HepG2 (cell line): Measurements from ENCODE around the gene RAD9A. TPM values are rescaled to one million over a fixed set of nuclear protein-coding genes. Genes with fewer than 3 reads are reported as not detected.

Experiments used
- ATF7-NPFF ChIP-seq: sonication (generic); formaldehyde crosslinking; IDR thresholded peaks from 2 replicates; pipeline ENCODE4 v1.8.1; 2023; ENCODE audit warnings: mild to moderate bottlenecking, low read depth, missing genetic modification reagents, moderate library complexity
- ATM ChIP-seq: fragments of 450-650 bp; IDR thresholded peaks from 2 replicates; pipeline ENCODE4 v1.7.1; 2017; ENCODE audit warnings: mild to moderate bottlenecking, borderline replicate concordance
- ISX ChIP-seq: sonication (generic); formaldehyde crosslinking; conservative IDR thresholded peaks from 2 replicates; pipeline ENCODE4 v1.5.0; 2020; ENCODE audit warnings: missing genetic modification reagents
- JUN ChIP-seq: sonication (generic); formaldehyde crosslinking; IDR thresholded peaks from 2 replicates; pipeline ENCODE4 v1.4.0; 2020; ENCODE audit warnings: mild to moderate bottlenecking, missing genetic modification reagents
- KAT7 ChIP-seq: IDR thresholded peaks from 2 replicates; pipeline ENCODE4 v1.6.1; 2018; ENCODE audit warnings: borderline replicate concordance, missing compliant biosample characterization
- MTF1 ChIP-seq: sonication (generic); formaldehyde crosslinking; IDR thresholded peaks from 2 replicates; pipeline ENCODE4 v1.5.0; 2020; ENCODE audit warnings: missing genetic modification reagents
- PHB2 ChIP-seq: fragments of 450-650 bp; IDR thresholded peaks from 2 replicates; pipeline ENCODE4 v1.6.1; 2018; ENCODE audit not compliant: partially characterized antibody
- SRSF1 ChIP-seq: fragments of 200-400 bp; formaldehyde crosslinking; optimal IDR thresholded peaks from 2 replicates; pipeline ENCODE3; 2017; ENCODE audit warnings: mild to moderate bottlenecking, low read depth, low read length, moderate library complexity
- ZNF383 ChIP-seq: sonication (generic); formaldehyde crosslinking; IDR thresholded peaks from 2 replicates; pipeline ENCODE4 v1.4.0; 2020; ENCODE audit warnings: missing genetic modification reagents, mild to moderate bottlenecking, borderline replicate concordance
- ZNF777 ChIP-seq: sonication (generic); formaldehyde crosslinking; IDR thresholded peaks from 2 replicates; pipeline ENCODE4 v1.4.0; 2020; ENCODE audit warnings: missing genetic modification reagents
- polyA plus RNA-seq, 8 experiments: library from polyadenylated mRNA; depleted of rRNA in 3 of 8; stranded (reverse) in 7 of 8; unstranded in 1 of 8; fragments of >200 nt; fragmentation: Illumina TruSeq in 4 of 8; extraction: Trizol in 4 of 8; gene quantifications; 2 replicates each; pipeline versions ENCODE4 v1.2.1 to v1.2.3, GENCODE V29; 2011 to 2016; ENCODE audit warnings: low read depth in 4 of 8, missing spikeins in 1 of 8, mixed read lengths in 1 of 8; ENCODE audit not compliant: insufficient read depth in 1 of 8
- total RNA-seq, 5 experiments: library from RNA; depleted of rRNA; stranded (reverse); fragments of >200 nt; fragmentation: Illumina TruSeq; extraction: Trizol; gene quantifications; 2 replicates each; pipeline ENCODE4 v1.2.3, GENCODE V29; 2016; ENCODE audit warnings: low read depth in 1 of 5
- TF ChIP-seq, protein P1 (sequence below): sonication (generic); formaldehyde crosslinking; IDR thresholded peaks from 2 replicates; pipeline ENCODE4 v1.8.0; 2022; ENCODE audit warnings: mild to moderate bottlenecking, missing genetic modification reagents, moderate library complexity
- TF ChIP-seq, protein P2 (sequence below): sonication (generic); formaldehyde crosslinking; IDR thresholded peaks from 2 replicates; pipeline ENCODE4 v1.4.0; 2020; ENCODE audit warnings: missing genetic modification reagents, borderline replicate concordance
- TF ChIP-seq, protein P3 (sequence below): sonication (generic); formaldehyde crosslinking; IDR thresholded peaks from 2 replicates; pipeline ENCODE4 v1.8.1; 2023; ENCODE audit warnings: mild to moderate bottlenecking, moderate library complexity, missing genetic modification reagents
- TF ChIP-seq, protein P4 (sequence below): sonication (generic); formaldehyde crosslinking; IDR thresholded peaks from 2 replicates; pipeline ENCODE4 v1.4.0; 2020; ENCODE audit warnings: mild to moderate bottlenecking, missing genetic modification reagents
- TF ChIP-seq, protein P5 (sequence below): sonication (generic); formaldehyde crosslinking; IDR thresholded peaks from 2 replicates; pipeline ENCODE4 v1.4.0; 2020; ENCODE audit warnings: missing genetic modification reagents, borderline replicate concordance
- TF ChIP-seq, protein P6 (sequence below): IDR thresholded peaks from 2 replicates; pipeline ENCODE4 v1.6.1; 2016; ENCODE audit warnings: missing compliant biosample characterization, missing genetic modification reagents, borderline replicate concordance

RAD9A gene
- total and polyA plus RNA-seq, 2 of the 13 experiments (the other 11 are each of a cell fraction or from before 2014, with no cell fraction given): 10.1 to 15.7 TPM

DNA sequence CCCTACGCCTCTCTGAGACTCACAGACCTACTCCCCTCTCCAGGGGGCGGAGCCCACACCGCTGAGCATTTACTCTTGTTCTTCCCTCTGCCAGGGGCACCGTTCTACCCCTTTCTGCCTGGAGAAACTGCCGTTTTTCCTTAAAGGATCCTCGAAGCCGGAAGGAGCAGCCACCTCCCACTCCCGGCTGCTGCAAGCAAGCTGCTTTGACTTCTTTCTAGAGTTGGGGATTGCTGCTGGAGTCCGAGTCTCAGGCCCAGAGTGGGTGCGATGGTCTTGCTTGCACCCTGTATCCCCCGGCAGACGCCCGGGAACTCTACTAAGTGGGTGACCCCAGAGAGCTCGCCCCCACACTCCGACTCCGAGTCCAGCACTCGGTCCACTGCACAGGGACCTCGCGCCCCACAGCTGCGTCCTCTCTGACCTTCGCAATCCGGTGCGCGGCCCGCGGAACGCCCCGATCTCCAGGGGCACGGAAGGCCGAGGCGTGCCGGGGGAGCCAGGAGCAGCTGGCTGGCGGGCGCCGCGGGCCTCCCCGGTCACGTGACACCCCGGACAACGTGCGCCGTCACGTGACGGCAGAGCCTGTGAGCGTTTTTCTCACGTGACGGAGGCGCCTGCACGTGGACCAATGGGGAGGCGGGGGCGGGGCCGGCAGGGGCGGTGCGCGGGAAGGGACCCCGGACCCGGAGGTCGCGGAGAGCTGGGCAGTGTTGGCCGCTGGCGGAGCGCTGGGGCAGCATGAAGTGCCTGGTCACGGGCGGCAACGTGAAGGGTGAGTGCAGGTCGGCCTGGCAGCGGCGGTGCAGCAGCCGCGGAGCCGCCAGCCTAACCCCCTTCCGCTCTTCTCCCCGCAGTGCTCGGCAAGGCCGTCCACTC, at the start of gene RAD9A (continued):
- no peak; the same call in 1 of the 2 replicates for TF ChIP-seq KAT7 (CRISPR knock-in tag)
- no peak for TF ChIP-seq JUN (CRISPR knock-in tag)
- TF ChIP-seq ZNF383 (CRISPR knock-in tag): no peak
- no peak for TF ChIP-seq ISX (CRISPR knock-in tag)
- TF ChIP-seq, protein P1, sequence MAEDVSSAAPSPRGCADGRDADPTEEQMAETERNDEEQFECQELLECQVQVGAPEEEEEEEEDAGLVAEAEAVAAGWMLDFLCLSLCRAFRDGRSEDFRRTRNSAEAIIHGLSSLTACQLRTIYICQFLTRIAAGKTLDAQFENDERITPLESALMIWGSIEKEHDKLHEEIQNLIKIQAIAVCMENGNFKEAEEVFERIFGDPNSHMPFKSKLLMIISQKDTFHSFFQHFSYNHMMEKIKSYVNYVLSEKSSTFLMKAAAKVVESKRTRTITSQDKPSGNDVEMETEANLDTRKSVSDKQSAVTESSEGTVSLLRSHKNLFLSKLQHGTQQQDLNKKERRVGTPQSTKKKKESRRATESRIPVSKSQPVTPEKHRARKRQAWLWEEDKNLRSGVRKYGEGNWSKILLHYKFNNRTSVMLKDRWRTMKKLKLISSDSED (CRISPR knock-in tag): no peak
- TF ChIP-seq, protein P2, sequence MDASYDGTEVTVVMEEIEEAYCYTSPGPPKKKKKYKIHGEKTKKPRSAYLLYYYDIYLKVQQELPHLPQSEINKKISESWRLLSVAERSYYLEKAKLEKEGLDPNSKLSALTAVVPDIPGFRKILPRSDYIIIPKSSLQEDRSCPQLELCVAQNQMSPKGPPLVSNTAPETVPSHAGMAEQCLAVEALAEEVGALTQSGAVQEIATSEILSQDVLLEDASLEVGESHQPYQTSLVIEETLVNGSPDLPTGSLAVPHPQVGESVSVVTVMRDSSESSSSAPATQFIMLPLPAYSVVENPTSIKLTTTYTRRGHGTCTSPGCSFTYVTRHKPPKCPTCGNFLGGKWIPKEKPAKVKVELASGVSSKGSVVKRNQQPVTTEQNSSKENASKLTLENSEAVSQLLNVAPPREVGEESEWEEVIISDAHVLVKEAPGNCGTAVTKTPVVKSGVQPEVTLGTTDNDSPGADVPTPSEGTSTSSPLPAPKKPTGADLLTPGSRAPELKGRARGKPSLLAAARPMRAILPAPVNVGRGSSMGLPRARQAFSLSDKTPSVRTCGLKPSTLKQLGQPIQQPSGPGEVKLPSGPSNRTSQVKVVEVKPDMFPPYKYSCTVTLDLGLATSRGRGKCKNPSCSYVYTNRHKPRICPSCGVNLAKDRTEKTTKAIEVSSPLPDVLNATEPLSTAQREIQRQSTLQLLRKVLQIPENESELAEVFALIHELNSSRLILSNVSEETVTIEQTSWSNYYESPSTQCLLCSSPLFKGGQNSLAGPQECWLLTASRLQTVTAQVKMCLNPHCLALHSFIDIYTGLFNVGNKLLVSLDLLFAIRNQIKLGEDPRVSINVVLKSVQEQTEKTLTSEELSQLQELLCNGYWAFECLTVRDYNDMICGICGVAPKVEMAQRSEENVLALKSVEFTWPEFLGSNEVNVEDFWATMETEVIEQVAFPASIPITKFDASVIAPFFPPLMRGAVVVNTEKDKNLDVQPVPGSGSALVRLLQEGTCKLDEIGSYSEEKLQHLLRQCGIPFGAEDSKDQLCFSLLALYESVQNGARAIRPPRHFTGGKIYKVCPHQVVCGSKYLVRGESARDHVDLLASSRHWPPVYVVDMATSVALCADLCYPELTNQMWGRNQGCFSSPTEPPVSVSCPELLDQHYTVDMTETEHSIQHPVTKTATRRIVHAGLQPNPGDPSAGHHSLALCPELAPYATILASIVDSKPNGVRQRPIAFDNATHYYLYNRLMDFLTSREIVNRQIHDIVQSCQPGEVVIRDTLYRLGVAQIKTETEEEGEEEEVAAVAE (CRISPR knock-in tag): peak; percentile 20; the same call in 1 of the 2 replicates
- TF ChIP-seq MTF1: peak; percentile 16; the same call in 1 of the 2 replicates
- TF ChIP-seq ATF7-NPFF (CRISPR knock-in tag): peak; percentile 61; the same call in 1 of the 2 replicates
- TF ChIP-seq, protein P3, sequence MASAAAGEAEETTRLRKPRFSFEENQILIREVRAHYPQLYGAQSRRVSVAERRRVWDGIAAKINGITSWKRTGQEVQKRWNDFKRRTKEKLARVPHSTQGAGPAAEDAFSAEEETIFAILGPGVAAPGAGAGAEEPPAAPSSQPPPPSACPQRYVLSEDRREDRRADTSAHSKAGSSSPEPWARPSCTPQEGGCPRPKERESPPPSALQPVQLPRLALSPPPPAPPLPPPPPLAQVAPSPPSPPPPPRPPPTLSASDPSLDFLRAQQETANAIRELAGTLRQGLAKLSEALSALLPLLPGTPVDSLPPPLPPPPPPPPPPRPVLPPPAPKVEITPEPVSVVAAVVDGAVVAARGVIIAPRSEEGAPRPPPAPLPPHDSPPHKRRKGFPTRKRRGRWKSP (CRISPR knock-in tag): peak; percentile 93
- TF ChIP-seq SRSF1: no peak
- TF ChIP-seq, protein P4, sequence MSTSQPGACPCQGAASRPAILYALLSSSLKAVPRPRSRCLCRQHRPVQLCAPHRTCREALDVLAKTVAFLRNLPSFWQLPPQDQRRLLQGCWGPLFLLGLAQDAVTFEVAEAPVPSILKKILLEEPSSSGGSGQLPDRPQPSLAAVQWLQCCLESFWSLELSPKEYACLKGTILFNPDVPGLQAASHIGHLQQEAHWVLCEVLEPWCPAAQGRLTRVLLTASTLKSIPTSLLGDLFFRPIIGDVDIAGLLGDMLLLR (CRISPR knock-in tag): peak; percentile 96
- no peak for TF ChIP-seq ATM
- TF ChIP-seq ZNF777 (CRISPR knock-in tag): no peak
- TF ChIP-seq, protein P5, sequence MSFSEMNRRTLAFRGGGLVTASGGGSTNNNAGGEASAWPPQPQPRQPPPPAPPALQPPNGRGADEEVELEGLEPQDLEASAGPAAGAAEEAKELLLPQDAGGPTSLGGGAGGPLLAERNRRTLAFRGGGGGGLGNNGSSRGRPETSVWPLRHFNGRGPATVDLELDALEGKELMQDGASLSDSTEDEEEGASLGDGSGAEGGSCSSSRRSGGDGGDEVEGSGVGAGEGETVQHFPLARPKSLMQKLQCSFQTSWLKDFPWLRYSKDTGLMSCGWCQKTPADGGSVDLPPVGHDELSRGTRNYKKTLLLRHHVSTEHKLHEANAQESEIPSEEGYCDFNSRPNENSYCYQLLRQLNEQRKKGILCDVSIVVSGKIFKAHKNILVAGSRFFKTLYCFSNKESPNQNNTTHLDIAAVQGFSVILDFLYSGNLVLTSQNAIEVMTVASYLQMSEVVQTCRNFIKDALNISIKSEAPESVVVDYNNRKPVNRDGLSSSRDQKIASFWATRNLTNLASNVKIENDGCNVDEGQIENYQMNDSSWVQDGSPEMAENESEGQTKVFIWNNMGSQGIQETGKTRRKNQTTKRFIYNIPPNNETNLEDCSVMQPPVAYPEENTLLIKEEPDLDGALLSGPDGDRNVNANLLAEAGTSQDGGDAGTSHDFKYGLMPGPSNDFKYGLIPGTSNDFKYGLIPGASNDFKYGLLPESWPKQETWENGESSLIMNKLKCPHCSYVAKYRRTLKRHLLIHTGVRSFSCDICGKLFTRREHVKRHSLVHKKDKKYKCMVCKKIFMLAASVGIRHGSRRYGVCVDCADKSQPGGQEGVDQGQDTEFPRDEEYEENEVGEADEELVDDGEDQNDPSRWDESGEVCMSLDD (CRISPR knock-in tag): 0 out of 2 replicates have a peak, but pooled peaks have one; percentile 41
- no peak for TF ChIP-seq PHB2
- TF ChIP-seq, protein P6, sequence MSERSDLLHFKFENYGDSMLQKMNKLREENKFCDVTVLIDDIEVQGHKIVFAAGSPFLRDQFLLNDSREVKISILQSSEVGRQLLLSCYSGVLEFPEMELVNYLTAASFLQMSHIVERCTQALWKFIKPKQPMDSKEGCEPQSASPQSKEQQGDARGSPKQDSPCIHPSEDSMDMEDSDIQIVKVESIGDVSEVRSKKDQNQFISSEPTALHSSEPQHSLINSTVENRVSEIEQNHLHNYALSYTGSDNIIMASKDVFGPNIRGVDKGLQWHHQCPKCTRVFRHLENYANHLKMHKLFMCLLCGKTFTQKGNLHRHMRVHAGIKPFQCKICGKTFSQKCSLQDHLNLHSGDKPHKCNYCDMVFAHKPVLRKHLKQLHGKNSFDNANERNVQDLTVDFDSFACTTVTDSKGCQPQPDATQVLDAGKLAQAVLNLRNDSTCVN: 0 out of 2 replicates have a peak, but pooled peaks have one; percentile 26
